ENCODE measurements around the gene IQSEC1. TPM values are rescaled to one million over a fixed set of nuclear protein-coding genes. Genes with fewer than 3 reads are reported as not detected.

The IQSEC1 gene
- total RNA-seq, 1 donor from 2014 or later: 31.3 TPM

DNA sequence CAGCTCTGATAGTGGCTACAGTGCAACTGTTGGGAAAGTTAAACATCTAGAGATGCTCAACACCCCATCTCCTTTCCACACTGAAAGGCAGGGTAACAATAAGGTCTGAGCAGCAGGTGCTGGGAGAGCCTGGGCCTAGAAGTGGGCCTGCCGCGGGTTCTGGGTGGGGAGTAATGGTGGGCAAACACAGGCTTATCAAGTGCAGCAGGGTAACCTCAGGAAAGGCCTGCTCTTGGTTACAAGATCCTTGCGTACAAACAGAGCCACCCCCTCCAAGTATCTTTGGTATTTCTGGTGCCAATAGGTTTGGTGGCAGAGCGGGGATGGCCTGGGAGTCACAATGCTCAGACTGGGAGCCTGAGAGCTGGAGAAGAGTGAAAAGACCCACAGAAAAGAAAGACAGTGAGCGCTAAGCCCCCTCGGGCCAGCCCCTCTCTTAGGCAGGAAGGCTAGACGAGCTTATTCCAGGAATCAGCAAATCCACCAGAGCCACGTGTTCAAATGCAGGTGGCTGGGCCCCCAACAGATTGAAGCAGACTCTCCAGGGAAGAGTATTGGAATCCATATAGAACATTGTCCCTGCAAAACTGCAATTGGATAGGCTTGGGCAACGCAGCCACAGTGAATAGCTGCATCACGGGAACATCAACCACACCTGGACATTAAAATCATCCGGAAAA, 2.7 kb downstream of the IQSEC1 start:
- no peaks in the 10 kb centered on the region for H3K9me3 Mint-ChIP-seq
- H3K4me3 Mint-ChIP-seq: peak overlapping the region; percentile 23
- no peak overlapping the region for H3K27ac Mint-ChIP-seq (ENCODE audit: unreplicated experiment)
- no peaks in the 10 kb centered on the region for H3K36me3 Mint-ChIP-seq (ENCODE audit: low read depth)
- DNase-seq (ENCODE audit: low read depth, low spot score): no peak
- peaks cover 20% of the 10 kb centered on the region for H3K4me1 Mint-ChIP-seq
- peaks cover 27% of the 10 kb centered on the region for H3K27me3 Mint-ChIP-seq (ENCODE audit: low read depth)
- TF ChIP-seq CTCF (conservative IDR thresholded peaks at IDR 0.05): no peak

- no peak for TF ChIP-seq CTCF (conservative IDR thresholded peaks at IDR 0.05)
- DNase-seq (ENCODE audit: low read depth, low spot score): no peak
- Mint-ChIP-seq H3K27me3 (ENCODE audit: low read depth) (peaks cover 17% of the 10 kb centered on the region), H3K4me3 (no peak overlapping the region), H3K9me3 (no peaks in the 10 kb centered on the region), H3K27ac (ENCODE audit: unreplicated experiment) (peak overlapping the region; percentile 35), H3K36me3 (ENCODE audit: low read depth) (no peaks in the 10 kb centered on the region), H3K4me1 (peaks cover 25% of the 10 kb centered on the region)
Observed at GRCh38 chr3:13069495-13069894, 3.7 kb downstream of the IQSEC1 start.

DNA sequence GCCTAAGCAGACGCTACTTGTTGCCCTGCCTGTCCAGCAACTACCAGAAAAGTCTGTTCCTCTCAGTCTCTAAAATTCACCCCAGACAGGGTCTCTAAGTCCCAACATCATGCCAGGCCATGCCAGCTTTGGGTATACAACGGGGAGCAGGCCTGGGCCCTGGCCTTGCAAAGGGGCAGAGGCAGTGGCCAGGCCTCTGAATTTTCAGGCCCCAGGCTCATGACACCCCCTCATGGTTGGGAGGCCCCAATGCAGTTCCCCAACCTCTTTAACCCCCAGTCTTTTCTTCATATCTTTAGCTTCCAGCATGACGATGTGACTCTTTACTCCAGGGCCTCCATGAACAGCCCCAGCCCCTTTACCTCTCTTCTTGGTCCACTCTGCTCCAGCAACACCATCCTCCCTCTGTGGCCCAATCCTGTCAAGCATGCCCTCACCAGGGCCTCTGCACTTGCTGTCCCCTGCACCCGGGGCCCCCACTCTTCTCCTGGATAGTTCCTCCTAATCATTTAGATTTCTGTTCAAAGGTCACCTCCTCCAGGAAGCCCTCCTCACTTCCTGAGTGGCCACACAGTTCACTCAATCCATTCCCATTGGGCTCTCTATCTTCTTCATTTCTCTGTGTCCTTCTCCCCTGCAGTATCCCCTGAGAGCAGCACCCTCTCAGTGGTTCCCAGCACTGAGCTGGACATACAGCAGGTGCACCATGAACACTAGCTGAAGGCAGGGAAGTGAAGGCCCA, 4.8 kb downstream of the IQSEC1 start:
- Mint-ChIP-seq H3K27ac (ENCODE audit: unreplicated experiment) (peak overlapping the region; percentile 50), H3K36me3 (ENCODE audit: low read depth) (no peaks in the 10 kb centered on the region), H3K4me3 (no peak overlapping the region), H3K9me3 (no peaks in the 10 kb centered on the region), H3K4me1 (peaks cover 21% of the 10 kb centered on the region), H3K27me3 (ENCODE audit: low read depth) (peaks cover 7% of the 10 kb centered on the region)
- DNase-seq (ENCODE audit: low read depth, low spot score): no peak
- no peak for TF ChIP-seq CTCF (conservative IDR thresholded peaks at IDR 0.05)

GRCh38 chr3:13067778-13068177, 5.5 kb downstream of the IQSEC1 start:
- no peak for DNase-seq (ENCODE audit: low read depth, low spot score)
- Mint-ChIP-seq H3K27ac (ENCODE audit: unreplicated experiment) (no peak overlapping the region), H3K36me3 (ENCODE audit: low read depth) (no peaks in the 10 kb centered on the region), H3K4me1 (peaks cover 18% of the 10 kb centered on the region), H3K9me3 (no peaks in the 10 kb centered on the region), H3K4me3 (no peak overlapping the region), H3K27me3 (ENCODE audit: low read depth) (peaks cover 4% of the 10 kb centered on the region)
- no peak for TF ChIP-seq CTCF (conservative IDR thresholded peaks at IDR 0.05)

GRCh38 chr3:13066834-13067233, 6.4 kb downstream of the IQSEC1 start:
- no peak for DNase-seq (ENCODE audit: low read depth, low spot score)
- Mint-ChIP-seq H3K36me3 (ENCODE audit: low read depth) (no peaks in the 10 kb centered on the region), H3K4me3 (no peak overlapping the region), H3K27me3 (ENCODE audit: low read depth) (no peaks in the 10 kb centered on the region), H3K9me3 (no peaks in the 10 kb centered on the region), H3K4me1 (peaks cover 17% of the 10 kb centered on the region), H3K27ac (ENCODE audit: unreplicated experiment) (no peak overlapping the region)
- TF ChIP-seq CTCF (conservative IDR thresholded peaks at IDR 0.05): no peak
